SK-N-SH treated with all-trans-retinoic acid at 6 μM for 48 hours (cell line): ENCODE data around the gene AHI1.

ENCODE experiments used
- ATAC-seq: fragments of 200-7000 bp; cut with Tn5 transposase; 3 replicates; pipeline ENCODE4 v1.9.1; 2020; ENCODE audit warnings: mild to moderate bottlenecking, moderate library complexity
- BACH2 ChIP-seq: fragments of 250-450 bp; sonication (Bioruptor Pico); IDR thresholded peaks from 2 replicates; pipeline ENCODE4 v1.9.0; 2021; ENCODE audit warnings: mild to moderate bottlenecking, borderline replicate concordance
- CREB5 ChIP-seq: fragments of 250-450 bp; sonication (Bioruptor Pico); IDR thresholded peaks from 2 replicates; pipeline ENCODE4 v1.5.1; 2020; ENCODE audit warnings: low read depth, mild to moderate bottlenecking, moderate library complexity
- CSDC2 ChIP-seq: fragments of 250-450 bp; sonication (Bioruptor Pico); IDR thresholded peaks from 2 replicates; pipeline ENCODE4 v1.5.0; 2020; ENCODE audit warnings: mild to moderate bottlenecking, moderate library complexity
- CSRNP3 ChIP-seq: fragments of 250-450 bp; sonication (Bioruptor Pico); IDR thresholded peaks from 2 replicates; pipeline ENCODE4 v1.5.1; 2021; ENCODE audit warnings: mild to moderate bottlenecking, moderate library complexity
- ESRRG ChIP-seq: fragments of 250-450 bp; sonication (Bioruptor Pico); IDR thresholded peaks from 2 replicates; pipeline ENCODE4 v1.6.1; 2021; ENCODE audit warnings: mild to moderate bottlenecking
- GLIS3 ChIP-seq: fragments of 250-450 bp; sonication (Bioruptor Pico); IDR thresholded peaks from 2 replicates; pipeline ENCODE4 v1.5.0; 2020; ENCODE audit warnings: mild to moderate bottlenecking, moderate library complexity
- ISL1 ChIP-seq: fragments of 250-450 bp; sonication (Bioruptor Pico); IDR thresholded peaks from 2 replicates; pipeline ENCODE4 v2.1.2; 2022; ENCODE audit warnings: mild to moderate bottlenecking, moderate library complexity
- OSR1 ChIP-seq: fragments of 250-450 bp; sonication (Bioruptor Pico); IDR thresholded peaks from 2 replicates; pipeline ENCODE4 v1.8.0; 2022; ENCODE audit warnings: moderate library complexity, mild to moderate bottlenecking, inconsistent platforms
- PATZ1 ChIP-seq: fragments of 250-450 bp; sonication (Bioruptor Pico); IDR thresholded peaks from 2 replicates; pipeline ENCODE4 v1.8.0; 2020; ENCODE audit warnings: mild to moderate bottlenecking, moderate library complexity, borderline replicate concordance
- POU6F1 ChIP-seq: fragments of 250-450 bp; sonication (Bioruptor Pico); IDR thresholded peaks from 2 replicates; pipeline ENCODE4 v1.8.0; 2021; ENCODE audit warnings: low read depth, mild to moderate bottlenecking, moderate library complexity, borderline replicate concordance
- PPARA ChIP-seq: fragments of 250-450 bp; sonication (Bioruptor Pico); IDR thresholded peaks from 2 replicates; pipeline ENCODE4 v1.5.0; 2020; ENCODE audit warnings: mild to moderate bottlenecking, borderline replicate concordance
- RARB ChIP-seq: fragments of 250-450 bp; sonication (Bioruptor Pico); IDR thresholded peaks from 2 replicates; pipeline ENCODE4 v1.8.0; 2021; ENCODE audit warnings: mild to moderate bottlenecking, moderate library complexity
- SNAI2 ChIP-seq: fragments of 250-450 bp; sonication (Bioruptor Pico); IDR thresholded peaks from 2 replicates; pipeline ENCODE4 v1.5.0; 2020; ENCODE audit warnings: mild to moderate bottlenecking, moderate library complexity
- TCF4 ChIP-seq: fragments of 250-450 bp; sonication (Bioruptor Pico); IDR thresholded peaks from 2 replicates; pipeline ENCODE4 v1.8.0; 2021; ENCODE audit warnings: mild to moderate bottlenecking, moderate library complexity, borderline replicate concordance
- TOX ChIP-seq: fragments of 250-450 bp; sonication (Bioruptor Pico); IDR thresholded peaks from 2 replicates; pipeline ENCODE4 v1.8.0; 2021; ENCODE audit warnings: mild to moderate bottlenecking, moderate library complexity, borderline replicate concordance
- TSHZ2 ChIP-seq: fragments of 250-450 bp; sonication (Bioruptor Pico); IDR thresholded peaks from 2 replicates; pipeline ENCODE4 v1.5.0; 2020; ENCODE audit warnings: mild to moderate bottlenecking, moderate library complexity
- ZC3H10 ChIP-seq: fragments of 250-450 bp; sonication (Bioruptor Pico); IDR thresholded peaks from 2 replicates; pipeline ENCODE4 v1.5.1; 2021; ENCODE audit warnings: mild to moderate bottlenecking, moderate library complexity
- ZFP3 ChIP-seq: fragments of 250-450 bp; sonication (Bioruptor Pico); IDR thresholded peaks from 2 replicates; pipeline ENCODE4 v1.5.0; 2020; ENCODE audit warnings: mild to moderate bottlenecking, moderate library complexity
- ZNF565 ChIP-seq: fragments of 450-650 bp; formaldehyde crosslinking; conservative IDR thresholded peaks from 2 replicates; pipeline ENCODE4 v1.5.0; 2020; ENCODE audit warnings: low read depth, mild to moderate bottlenecking, moderate library complexity
- ZNF70 ChIP-seq: fragments of 450-650 bp; formaldehyde crosslinking; IDR thresholded peaks from 2 replicates; pipeline ENCODE4 v1.5.0; 2020; ENCODE audit warnings: mild to moderate bottlenecking, moderate library complexity
- ZNF8 ChIP-seq: fragments of 450-650 bp; formaldehyde crosslinking; IDR thresholded peaks from 2 replicates; pipeline ENCODE4 v1.5.0; 2020; ENCODE audit warnings: mild to moderate bottlenecking, moderate library complexity

The AHI1 gene

GRCh38 chr6:135426833-135427232 lies 70.7 kb downstream of the AHI1 start (continued):
- no peak for TF ChIP-seq TSHZ2 (CRISPR knock-in tag)
- no peak for TF ChIP-seq ZFP3 (CRISPR knock-in tag)
- no peak for TF ChIP-seq GLIS3
- TF ChIP-seq CSRNP3 (CRISPR knock-in tag): no peak
- no peak for TF ChIP-seq ZC3H10
- no peak for TF ChIP-seq PPARA (CRISPR knock-in tag)
- no peak for TF ChIP-seq SNAI2 (CRISPR knock-in tag)

- ATAC-seq: no peak
- TF ChIP-seq PPARA (CRISPR knock-in tag): no peak
- TF ChIP-seq BACH2 (CRISPR knock-in tag): no peak
- TF ChIP-seq TOX (CRISPR knock-in tag): no peak
- TF ChIP-seq ZNF70 (CRISPR knock-in tag): no peak
- no peak for TF ChIP-seq RARB (CRISPR knock-in tag)
- TF ChIP-seq POU6F1 (CRISPR knock-in tag): no peak
- no peak for TF ChIP-seq ISL1 (CRISPR knock-in tag)
- TF ChIP-seq GLIS3: no peak
- TF ChIP-seq CSRNP3 (CRISPR knock-in tag): no peak
- no peak for TF ChIP-seq ZFP3 (CRISPR knock-in tag)
- TF ChIP-seq ZNF565: no peak
- TF ChIP-seq, all 23 proteins: peak for 0
Measured at GRCh38 chr6:135424385-135424784, 73.2 kb downstream of the AHI1 start.

GRCh38 chr6:135423649-135424128 lies 73.9 kb downstream of the AHI1 start:
- ATAC-seq: peak; percentile 94
- TF ChIP-seq OSR1 (CRISPR knock-in tag): no peak
- no peak for TF ChIP-seq SNAI2 (CRISPR knock-in tag)
- TF ChIP-seq CSDC2 (CRISPR knock-in tag): no peak
- TF ChIP-seq CREB5: no peak
- TF ChIP-seq TOX (CRISPR knock-in tag): no peak
- TF ChIP-seq ZFP3 (CRISPR knock-in tag): no peak
- TF ChIP-seq POU6F1 (CRISPR knock-in tag): no peak
- TF ChIP-seq GLIS3: no peak
- no peak for TF ChIP-seq ZNF8 (CRISPR knock-in tag)
- no peak for TF ChIP-seq ZC3H10
- no peak for TF ChIP-seq PPARA (CRISPR knock-in tag)
- no peak for TF ChIP-seq ESRRG (CRISPR knock-in tag)
- no peak for TF ChIP-seq ZNF70 (CRISPR knock-in tag)
- TF ChIP-seq ISL1 (CRISPR knock-in tag): no peak
- TF ChIP-seq TSHZ2 (CRISPR knock-in tag): no peak
- TF ChIP-seq TCF4 (CRISPR knock-in tag): no peak
- no peak for TF ChIP-seq PATZ1
- no peak for TF ChIP-seq BACH2 (CRISPR knock-in tag)
- no peak for TF ChIP-seq RARB (CRISPR knock-in tag)
